H9 (cell line): ENCODE results near the gene RNF175. TPM values are rescaled to one million over a fixed set of nuclear protein-coding genes. Genes with fewer than 3 reads are reported as not detected.

ENCODE experiments used
- DNase-seq: peaks from one replicate; pipeline ENCODE4 v3.0.0-alpha.2; 2017
- H2AFZ ChIP-seq: one replicate; pipeline ENCODE4 v1.6.1; 2013; ENCODE audit warnings: mild to moderate bottlenecking, low read length, control low read depth, moderate library complexity
- H2AK5ac ChIP-seq: 2 replicates; pipeline ENCODE4 v1.6.1; 2013; ENCODE audit warnings: low read length, control low read depth, mixed read lengths; ENCODE audit not compliant: insufficient read length
- H2BK120ac ChIP-seq: one replicate; pipeline ENCODE4 v1.6.1; 2013; ENCODE audit warnings: low read depth, mild to moderate bottlenecking, low read length, control low read depth, inconsistent platforms; ENCODE audit not compliant: poor library complexity, severe bottlenecking
- H2BK12ac ChIP-seq: 2 replicates; pipeline ENCODE4 v1.6.1; 2013; ENCODE audit warnings: low read length, control low read depth, mixed read lengths, low read depth; ENCODE audit not compliant: insufficient read length
- H2BK15ac ChIP-seq: 2 replicates; pipeline ENCODE4 v1.6.1; 2013; ENCODE audit warnings: low read depth, low read length, control low read depth
- H2BK20ac ChIP-seq: one replicate; pipeline ENCODE4 v1.6.1; 2013; ENCODE audit warnings: low read depth, mild to moderate bottlenecking, low read length, control low read depth, inconsistent platforms; ENCODE audit not compliant: poor library complexity, severe bottlenecking
- H2BK5ac ChIP-seq: 2 replicates; pipeline ENCODE4 v1.6.1; 2013; ENCODE audit warnings: low read length, control low read depth, mixed read lengths; ENCODE audit not compliant: insufficient read length
- H3K14ac ChIP-seq: 2 replicates; pipeline ENCODE4 v1.6.1; 2013; ENCODE audit warnings: low read length, control low read depth; ENCODE audit not compliant: insufficient read depth
- H3K18ac ChIP-seq: 2 replicates; pipeline ENCODE4 v1.6.1; 2013; ENCODE audit warnings: low read depth, mild to moderate bottlenecking, mixed read lengths, low read length, control low read depth; ENCODE audit not compliant: insufficient read length
- H3K23ac ChIP-seq: 2 replicates; pipeline ENCODE4 v1.6.1; 2013; ENCODE audit warnings: low read length, control low read depth, mixed read lengths, low read depth; ENCODE audit not compliant: insufficient read length
- H3K23me2 ChIP-seq: 2 replicates; pipeline ENCODE4 v1.6.1; 2013; ENCODE audit warnings: low read depth, mild to moderate bottlenecking, mixed read lengths, low read length, control low read depth; ENCODE audit not compliant: insufficient read length, poor library complexity, severe bottlenecking
- H3K27ac ChIP-seq: 2 replicates; pipeline ENCODE4 v1.5.1; 2013; ENCODE audit warnings: low read length, control low read depth, mixed read lengths, low read depth; ENCODE audit not compliant: insufficient read length
- H3K27me3 ChIP-seq: 2 replicates; pipeline ENCODE4 v1.6.1; 2013; ENCODE audit warnings: low read length, control low read depth, inconsistent platforms; ENCODE audit not compliant: insufficient read depth
- H3K4ac ChIP-seq: 2 replicates; pipeline ENCODE4 v1.6.1; 2013; ENCODE audit warnings: low read depth, mild to moderate bottlenecking, control low read depth, inconsistent platforms, low read length, moderate library complexity
- H3K4me1 ChIP-seq: 2 replicates; pipeline ENCODE4 v1.6.1; 2013; ENCODE audit warnings: low read length, control low read depth, inconsistent platforms; ENCODE audit not compliant: insufficient read depth
- H3K4me2 ChIP-seq: 2 replicates; pipeline ENCODE4 v1.6.1; 2013; ENCODE audit warnings: low read length, control low read depth, mixed read lengths; ENCODE audit not compliant: insufficient read length, insufficient read depth
- H3K56ac ChIP-seq: 2 replicates; pipeline ENCODE4 v1.6.1; 2013; ENCODE audit warnings: low read depth, mild to moderate bottlenecking, mixed read lengths, low read length, control low read depth; ENCODE audit not compliant: insufficient read length
- H3K79me1 ChIP-seq: 2 replicates; pipeline ENCODE4 v1.6.1; 2013; ENCODE audit warnings: low read depth, mild to moderate bottlenecking, moderate library complexity, low read length, control low read depth, inconsistent platforms; ENCODE audit not compliant: insufficient read depth, poor library complexity, severe bottlenecking
- H3K79me2 ChIP-seq: 2 replicates; pipeline ENCODE4 v1.6.1; 2013; ENCODE audit warnings: low read length, control low read depth, inconsistent platforms; ENCODE audit not compliant: insufficient read depth
- H3K9ac ChIP-seq: 2 replicates; pipeline ENCODE4 v1.6.1; 2013; ENCODE audit warnings: low read length, control low read depth, mixed read lengths; ENCODE audit not compliant: insufficient read length; ENCODE audit errors: extremely low read depth
- H3K9me3 ChIP-seq: one replicate; pipeline ENCODE4 v1.6.1; 2013; ENCODE audit warnings: low read depth, low read length, inconsistent platforms; ENCODE audit not compliant: control insufficient read depth
- H3T11ph ChIP-seq: one replicate; pipeline ENCODE4 v1.6.1; 2013; ENCODE audit warnings: mild to moderate bottlenecking, low read length, control low read depth, inconsistent platforms
- H4K20me1 ChIP-seq: one replicate; pipeline ENCODE4 v1.6.1; 2013; ENCODE audit not compliant: control insufficient read depth, insufficient read length, insufficient read depth
- H4K5ac ChIP-seq: 2 replicates; pipeline ENCODE4 v1.6.1; 2013; ENCODE audit warnings: low read depth, mild to moderate bottlenecking, mixed read lengths, low read length, control low read depth; ENCODE audit not compliant: insufficient read length
- H4K8ac ChIP-seq: replicated peaks from 2 replicates; pipeline ENCODE4 v1.6.1; 2013; ENCODE audit warnings: low read length, control low read depth, mixed read lengths, low read depth; ENCODE audit not compliant: insufficient read length
- H4K91ac ChIP-seq: 2 replicates; pipeline ENCODE4 v1.6.1; 2013; ENCODE audit warnings: low read depth, mild to moderate bottlenecking, moderate library complexity, mixed read lengths, low read length, control low read depth; ENCODE audit not compliant: insufficient read length
- H3K27ac Mint-ChIP-seq, 3 experiments: 2 replicates in 2 of 3; 3 replicates in 1 of 3; pipeline ENCODE4 v1.8.0; 2020 to 2021; ENCODE audit warnings: mixed read lengths in 3 of 3, mild to moderate bottlenecking in 1 of 3, moderate library complexity in 1 of 3
- H3K27me3 Mint-ChIP-seq: 2 replicates; pipeline ENCODE4 v1.8.0; 2021; ENCODE audit warnings: low read depth, mild to moderate bottlenecking, moderate library complexity, mixed read lengths
- H3K36me3 Mint-ChIP-seq, 3 experiments: 2 replicates in 2 of 3; 3 replicates in 1 of 3; pipeline ENCODE4 v1.8.0; 2020 to 2021; ENCODE audit warnings: low read depth in 3 of 3, mixed read lengths in 3 of 3; ENCODE audit not compliant: insufficient read depth in 1 of 3
- H3K4me1 Mint-ChIP-seq, 2 experiments: 2 replicates each; pipeline ENCODE4 v1.8.0; 2020; ENCODE audit warnings: mixed read lengths in 2 of 2
- H3K4me3 Mint-ChIP-seq, 2 experiments: 2 replicates in 1 of 2; 3 replicates in 1 of 2; pipeline ENCODE4 v1.8.0; 2020 to 2021; ENCODE audit warnings: mild to moderate bottlenecking in 2 of 2, mixed read lengths in 2 of 2, moderate library complexity in 1 of 2
- H3K9me3 Mint-ChIP-seq, 2 experiments: 2 replicates in 1 of 2; 3 replicates in 1 of 2; pipeline ENCODE4 v1.8.0; 2020; ENCODE audit warnings: mild to moderate bottlenecking in 2 of 2, mixed read lengths in 2 of 2, moderate library complexity in 1 of 2
- WGBS: extraction: QIAGEN DNeasy Blood & Tissue Kit; methylation state at CpG from one replicate; pipeline ENCODE4 v1.1.7; 2013; ENCODE audit warnings: missing lambda C conversion rate, low lambda C conversion rate, mixed read lengths; ENCODE audit not compliant: insufficient read length; ENCODE audit errors: extremely low coverage; 5-methylcytosine and 5-hydroxymethylcytosine counted together
- total RNA-seq: library from RNA; stranded (reverse); gene quantifications from 2 replicates; pipeline ENCODE4 v1.2.1, GENCODE V29; 2021
- TF ChIP-seq, protein P1 (sequence below): fragments of 200-600 bp; sonication (generic); conservative IDR thresholded peaks from 3 replicates; pipeline ENCODE4 v1.8.0; 2021; ENCODE audit warnings: antibody characterized with exemption, mild to moderate bottlenecking

RNF175 gene
- total RNA-seq, 1 experiment from 2014 or later: 4.3 TPM

- peak overlapping the region; percentile 91 to 100 for H3K4me3 Mint-ChIP-seq
- peak overlapping the region in 1 of 3 experiments; percentile 99; a peak in 3 of 7 replicates for H3K27ac Mint-ChIP-seq
- no peak overlapping the region for H3K27ac ChIP-seq
Measured at GRCh38 chr4:153787061-153787560, 27.3 kb upstream of the RNF175 start.

More at GRCh38 chr4:153787061-153787560, 27.3 kb upstream of the RNF175 start:
- no peak overlapping the region for H3K18ac ChIP-seq
- H3K9ac ChIP-seq: peak overlapping the region; percentile 83
- H2AFZ ChIP-seq: no peak overlapping the region
- peaks cover 2% of the 10 kb centered on the region for H4K20me1 ChIP-seq
- no peak overlapping the region for H4K5ac ChIP-seq
- peaks cover 26 to 58% (median 53%) of the 10 kb centered on the region in 3 experiments for H3K36me3 Mint-ChIP-seq
- no peak overlapping the region for H4K8ac ChIP-seq
- no peak overlapping the region for H3K56ac ChIP-seq
- H2BK120ac ChIP-seq: no peak overlapping the region
- H3K27me3 Mint-ChIP-seq: peaks cover 25% of the 10 kb centered on the region
- no peak overlapping the region for H2BK5ac ChIP-seq
- no peak overlapping the region for H4K91ac ChIP-seq
- DNase-seq: no peak
- no peak overlapping the region for H3T11ph ChIP-seq
- TF ChIP-seq, protein P1, sequence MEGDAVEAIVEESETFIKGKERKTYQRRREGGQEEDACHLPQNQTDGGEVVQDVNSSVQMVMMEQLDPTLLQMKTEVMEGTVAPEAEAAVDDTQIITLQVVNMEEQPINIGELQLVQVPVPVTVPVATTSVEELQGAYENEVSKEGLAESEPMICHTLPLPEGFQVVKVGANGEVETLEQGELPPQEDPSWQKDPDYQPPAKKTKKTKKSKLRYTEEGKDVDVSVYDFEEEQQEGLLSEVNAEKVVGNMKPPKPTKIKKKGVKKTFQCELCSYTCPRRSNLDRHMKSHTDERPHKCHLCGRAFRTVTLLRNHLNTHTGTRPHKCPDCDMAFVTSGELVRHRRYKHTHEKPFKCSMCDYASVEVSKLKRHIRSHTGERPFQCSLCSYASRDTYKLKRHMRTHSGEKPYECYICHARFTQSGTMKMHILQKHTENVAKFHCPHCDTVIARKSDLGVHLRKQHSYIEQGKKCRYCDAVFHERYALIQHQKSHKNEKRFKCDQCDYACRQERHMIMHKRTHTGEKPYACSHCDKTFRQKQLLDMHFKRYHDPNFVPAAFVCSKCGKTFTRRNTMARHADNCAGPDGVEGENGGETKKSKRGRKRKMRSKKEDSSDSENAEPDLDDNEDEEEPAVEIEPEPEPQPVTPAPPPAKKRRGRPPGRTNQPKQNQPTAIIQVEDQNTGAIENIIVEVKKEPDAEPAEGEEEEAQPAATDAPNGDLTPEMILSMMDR: no peak
- H3K14ac ChIP-seq: no peak overlapping the region
- H2AK5ac ChIP-seq: no peak overlapping the region
- no peaks in the 10 kb centered on the region for H3K27me3 ChIP-seq
- no peaks in the 10 kb centered on the region for H3K9me3 ChIP-seq
- H2BK20ac ChIP-seq: no peak overlapping the region
- H3K23ac ChIP-seq: no peak overlapping the region
- peaks cover 24% of the 10 kb centered on the region; the same call in 1 of the 2 replicates for H3K79me2 ChIP-seq
- H2BK12ac ChIP-seq: no peak overlapping the region
- WGBS: no CpG with 5 or more reads among the region's 1 CpG
- H3K4me1 Mint-ChIP-seq: peaks cover 58 to 66% of the 10 kb centered on the region in 2 experiments
- H2BK15ac ChIP-seq: no peak overlapping the region
- H3K4ac ChIP-seq: no peak overlapping the region
- H3K4me1 ChIP-seq: peaks cover 8% of the 10 kb centered on the region
- H3K9me3 Mint-ChIP-seq: peaks cover 6 to 17% of the 10 kb centered on the region in 2 experiments; a peak in 3 of 5 replicates
- H3K79me1 ChIP-seq: no peaks in the 10 kb centered on the region
- peaks cover 32% of the 10 kb centered on the region for H3K23me2 ChIP-seq
- H3K4me2 ChIP-seq: peak overlapping the region; percentile 96
